GM13976 (cell line): ENCODE results near the gene ACSF3.

Experiments used
- DNase-seq: peaks from one replicate; pipeline ENCODE4 v3.0.0; 2012; ENCODE audit warnings: low spot score
- CTCF ChIP-seq: IDR thresholded peaks from 2 replicates; pipeline ENCODE4 v1.5.1; 2012; ENCODE audit warnings: borderline replicate concordance, mild to moderate bottlenecking; ENCODE audit not compliant: insufficient read depth; ENCODE audit errors: extremely low read depth, missing control alignments, control extremely low read depth
- in situ Hi-C: fragments of 300-500 bp; cut with MboI; formaldehyde crosslinking; loops from one replicate; pipeline ENCODE4 v1.12.0; 2022; ENCODE audit warnings: low sequenced_read_pairs, mixed read lengths, inconsistent platforms; ENCODE audit not compliant: unreplicated experiment

ACSF3 gene

GRCh38 chr16:89094880-89095258 is 1.2 kb downstream of the ACSF3 start:
- no peak for TF ChIP-seq CTCF
- no peak for DNase-seq
- in situ Hi-C loops: no loop called here

GRCh38 chr16:89095491-89095951 is 1.9 kb downstream of the ACSF3 start:
- peak; percentile 56 for DNase-seq
- no peak for TF ChIP-seq CTCF
- in situ Hi-C loops: no loop called here

DNA sequence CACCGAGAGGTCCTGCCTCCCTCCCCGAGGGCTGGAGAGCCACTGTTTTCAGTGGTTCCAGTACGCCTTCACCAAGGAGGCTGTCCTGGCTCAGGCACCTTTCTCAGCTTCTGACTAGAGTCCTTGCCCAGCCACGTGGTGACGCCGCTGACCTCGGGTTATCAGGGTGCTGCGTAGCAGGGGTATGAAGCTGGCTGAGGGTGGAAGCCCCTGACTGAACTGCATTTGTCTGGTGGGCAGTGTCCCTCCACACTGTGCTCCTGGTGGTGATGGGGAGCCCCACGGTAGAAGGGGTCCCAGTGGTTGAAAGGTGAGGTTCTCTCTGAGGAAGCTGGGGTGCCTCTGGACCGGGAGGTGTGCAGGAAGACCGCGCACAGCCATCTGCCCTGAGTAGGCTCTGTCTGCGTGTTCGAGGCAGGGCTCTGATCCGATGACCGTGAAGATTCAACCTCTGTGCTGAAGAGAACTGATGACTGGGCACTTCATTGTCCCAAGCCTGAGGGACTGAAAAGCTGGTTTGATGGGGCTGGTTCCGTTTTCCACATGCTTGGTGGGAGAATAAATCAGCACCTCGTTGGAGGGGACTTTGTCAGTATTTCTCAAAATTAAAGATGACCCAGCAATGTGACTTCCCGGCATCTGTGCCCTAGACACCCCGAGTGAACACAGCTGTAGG is 2.5 kb downstream of the ACSF3 start:
- no peak for DNase-seq
- in situ Hi-C loops: no loop called here
- TF ChIP-seq CTCF: no peak

GRCh38 chr16:89096768-89097391 is 3.2 kb downstream of the ACSF3 start:
- DNase-seq: no peak
- in situ Hi-C loops: no loop called here
- TF ChIP-seq CTCF: no peak

DNA sequence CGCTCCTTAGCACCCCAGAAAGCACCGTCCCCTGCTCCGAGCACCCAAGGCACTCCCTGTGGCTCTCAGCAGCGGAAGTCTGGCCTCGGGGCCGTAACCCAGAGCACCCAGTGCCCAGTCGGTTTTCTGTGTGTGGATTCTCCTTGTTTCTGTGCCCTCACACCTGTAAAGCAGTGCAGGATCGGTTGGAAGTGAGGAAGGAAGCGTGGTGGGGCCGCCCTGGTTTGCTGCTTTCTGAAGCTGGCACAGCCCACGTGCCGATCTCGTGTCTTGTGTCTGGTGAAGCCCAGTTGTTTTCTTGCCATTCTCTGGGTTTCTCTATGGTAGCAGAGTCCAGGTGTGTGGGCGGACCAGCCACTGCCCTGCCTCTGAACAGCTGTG is 3.7 kb downstream of the ACSF3 start:
- in situ Hi-C loops: no loop called here
- DNase-seq: no peak
- TF ChIP-seq CTCF: no peak

- no peak for TF ChIP-seq CTCF
- no peak for DNase-seq
- in situ Hi-C loops: no loop called here
These were observed 5.2 kb downstream of the ACSF3 start for GRCh38 chr16:89098767-89099430.
